A549 treated with Mapracorat at 1 μM for 4 hours (cell line): ENCODE results near the gene TALDO1. TPM values are rescaled to one million over a fixed set of nuclear protein-coding genes. Genes with fewer than 3 reads are reported as not detected.

ENCODE experiments used
- total RNA-seq: library from RNA; stranded (reverse); fragments of 200-300 nt; extraction: Qiagen RNA extraction; gene quantifications from 5 replicates; pipeline ENCODE4 v1.2.3, GENCODE V29; 2022

TALDO1 gene
- 389 to 446 TPM (median 405 TPM) in 5 replicates for total RNA-seq

GRCh38 chr11:747158-748006 lies at the start of gene TALDO1:
TSS of gene TALDO1 (plus strand) at chr11:747464. CDS start at chr11:747482, 18 bp downstream.

GRCh38 chr11:705646-706438 lies 41.4 kb upstream of the TALDO1 start, which contains the start of gene EPS8L2:
TSS of gene EPS8L2 (plus strand) at chr11:706231. CDS start at chr11:709408, 3,177 bp downstream.

GRCh38 chr11:777288-778255 lies 30.3 kb downstream of the TALDO1 start, which contains the start of gene GATD1:
TSS of gene GATD1 (minus strand) at chr11:777487. CDS start at chr11:777462, 25 bp downstream.

GRCh38 chr11:789943-790342 lies 42.7 kb downstream of the TALDO1 start, which contains the start of gene CEND1:
TSS of gene CEND1 (minus strand) at chr11:790090. CDS start at chr11:788576, 1,514 bp downstream.

GRCh38 chr11:798093-798713 lies 50.9 kb downstream of the TALDO1 start, which contains the start of gene SLC25A22:
TSS of gene SLC25A22 (minus strand) at chr11:798281. CDS start at chr11:795006, 3,275 bp downstream.

GRCh38 chr11:809287-810039 lies 62.2 kb downstream of the TALDO1 start, which contains the start of gene RPLP2:
TSS of gene RPLP2 (plus strand) at chr11:809967. CDS start at chr11:810235, 268 bp downstream.

Other genes starting within 250 kb of the TALDO1 start
- 130 to 184 TPM (median 173 TPM) in 5 replicates for gene RNH1, start 240.2 kb upstream of the TALDO1 start, total RNA-seq
- gene HRAS, start 211.9 kb upstream of the TALDO1 start, total RNA-seq: 109 to 168 TPM (median 154 TPM) in 5 replicates
- 0.54 to 1.1 TPM (median 0.72 TPM) in 5 replicates for gene LRRC56, start 209.9 kb upstream of the TALDO1 start, total RNA-seq
- gene LMNTD2, start 186.7 kb upstream of the TALDO1 start, total RNA-seq: 2.0 to 3.0 TPM (median 2.7 TPM) in 5 replicates
- 39.7 to 54.5 TPM (median 51.0 TPM) in 5 replicates for gene RASSF7, start 186.5 kb upstream of the TALDO1 start, total RNA-seq
- gene PHRF1, start 171.0 kb upstream of the TALDO1 start, total RNA-seq: 26.6 to 36.8 TPM (median 36.2 TPM) in 5 replicates
- 5.0 to 7.9 TPM (median 6.0 TPM) in 5 replicates for gene IRF7, start 131.5 kb upstream of the TALDO1 start, total RNA-seq
- 0.06 to 0.26 TPM (median 0.18 TPM) in 4 of 5 replicates, not detected in the other for gene CDHR5, start 122.5 kb upstream of the TALDO1 start, total RNA-seq
- not detected in 5 replicates for gene SCT, start 120.3 kb upstream of the TALDO1 start, total RNA-seq
- 0.09 to 0.64 TPM (median 0.32 TPM) in 5 replicates for gene DRD4, start 110.2 kb upstream of the TALDO1 start, total RNA-seq
- gene DEAF1, start 52.2 kb upstream of the TALDO1 start, total RNA-seq: 24.1 to 34.9 TPM (median 32.0 TPM) in 5 replicates
- 7.6 to 12.4 TPM (median 8.4 TPM) in 5 replicates for gene TMEM80, start 51.6 kb upstream of the TALDO1 start, total RNA-seq
- gene EPS8L2, start 41.2 kb upstream of the TALDO1 start, total RNA-seq: 68.5 to 140 TPM (median 124 TPM) in 5 replicates
- 34.1 to 52.3 TPM (median 47.9 TPM) in 5 replicates for gene GATD1, start 30.0 kb downstream of the TALDO1 start, total RNA-seq
- gene CEND1, start 42.6 kb downstream of the TALDO1 start, total RNA-seq: 1.9 to 2.7 TPM (median 2.2 TPM) in 5 replicates
- 21.8 to 38.2 TPM (median 32.3 TPM) in 5 replicates for gene SLC25A22, start 50.8 kb downstream of the TALDO1 start, total RNA-seq
- gene PIDD1, start 57.8 kb downstream of the TALDO1 start, total RNA-seq: 9.5 to 16.4 TPM (median 14.6 TPM) in 5 replicates
- gene RPLP2, start 62.5 kb downstream of the TALDO1 start, total RNA-seq: 1,691 to 2,493 TPM (median 2,369 TPM) in 5 replicates
- 41.0 to 62.3 TPM (median 56.7 TPM) in 5 replicates for gene PNPLA2, start 71.5 kb downstream of the TALDO1 start, total RNA-seq
- gene CRACR2B, start 80.5 kb downstream of the TALDO1 start, total RNA-seq: 4.0 to 6.3 TPM (median 5.2 TPM) in 5 replicates
- gene CD151, start 85.5 kb downstream of the TALDO1 start, total RNA-seq: 806 to 852 TPM (median 825 TPM) in 5 replicates
- gene POLR2L, start 95.1 kb downstream of the TALDO1 start, total RNA-seq: 607 to 738 TPM (median 630 TPM) in 5 replicates
- gene TSPAN4, start 95.4 kb downstream of the TALDO1 start, total RNA-seq: 128 to 207 TPM (median 190 TPM) in 5 replicates
- 71.0 to 76.7 TPM (median 73.6 TPM) in 5 replicates for gene CHID1, start 163.3 kb downstream of the TALDO1 start, total RNA-seq
- gene AP2A2, start 178.4 kb downstream of the TALDO1 start, total RNA-seq: 32.5 to 39.1 TPM (median 37.7 TPM) in 5 replicates